A172 (cell line): Measurements from ENCODE around the gene CELF5. TPM values are rescaled to one million over a fixed set of nuclear protein-coding genes. Genes with fewer than 3 reads are reported as not detected.
"Not testable (repeated sequence)": the region's sequence is repeated elsewhere in the genome, so short reads cannot be mapped to it uniquely, and the experiment has no call there.

Source experiments
- DNase-seq: peaks from one replicate; pipeline ENCODE4 v3.0.0-alpha.2; 2015; ENCODE audit warnings: low spot score
- total RNA-seq: library from RNA; depleted of rRNA; stranded (reverse); fragments of >200 nt; shearing (Covaris generic); gene quantifications from 2 replicates; pipeline ENCODE4 v1.2.3, GENCODE V29; 2014

Gene CELF5
- total RNA-seq, 1 experiment from 2014 or later, result not detected

GRCh38 chr19:3292958-3293529, 68.6 kb downstream of the CELF5 start:
- no peak for DNase-seq

GRCh38 chr19:3293560-3293959, 69.1 kb downstream of the CELF5 start:
- DNase-seq, result no peak

DNA sequence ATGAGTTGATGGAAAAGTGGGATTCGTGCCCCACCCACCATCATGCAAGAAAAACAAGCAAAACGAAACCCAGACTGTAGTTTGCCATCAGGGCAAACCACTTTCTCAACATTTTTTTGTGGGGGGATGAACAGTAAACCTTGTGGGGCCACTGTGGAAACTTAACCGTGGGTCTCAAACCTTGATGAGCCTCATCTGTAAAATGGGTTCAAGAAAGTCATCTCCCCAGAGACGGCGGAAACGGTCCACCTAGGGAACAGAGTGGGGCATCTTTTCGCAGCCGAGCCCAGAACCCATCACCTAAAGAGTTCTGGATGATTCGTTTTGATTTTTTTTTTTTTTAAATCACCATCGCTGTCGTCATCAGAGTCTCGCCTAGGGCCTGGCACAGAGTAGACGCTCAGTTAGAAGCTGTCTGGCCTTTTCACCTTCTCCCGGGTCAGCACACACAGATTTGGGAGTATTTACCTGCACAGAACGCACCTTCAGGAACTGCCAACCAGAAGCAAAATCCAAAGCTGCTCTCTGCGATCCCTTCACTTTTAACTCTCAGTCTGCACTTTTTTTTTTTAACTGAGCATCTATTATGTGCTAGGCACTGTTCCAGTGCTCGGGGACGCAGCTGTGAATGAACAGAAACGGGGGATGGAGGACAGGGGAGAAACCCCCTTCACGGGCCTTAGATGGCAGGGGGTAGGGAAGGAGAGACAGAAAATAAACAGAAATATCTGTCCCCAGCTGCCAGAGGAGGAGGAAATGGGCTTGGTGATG, 69.8 kb downstream of the CELF5 start:
- DNase-seq, result no peak

GRCh38 chr19:3295581-3295980, 71.1 kb downstream of the CELF5 start:
- DNase-seq, result no peak

DNA sequence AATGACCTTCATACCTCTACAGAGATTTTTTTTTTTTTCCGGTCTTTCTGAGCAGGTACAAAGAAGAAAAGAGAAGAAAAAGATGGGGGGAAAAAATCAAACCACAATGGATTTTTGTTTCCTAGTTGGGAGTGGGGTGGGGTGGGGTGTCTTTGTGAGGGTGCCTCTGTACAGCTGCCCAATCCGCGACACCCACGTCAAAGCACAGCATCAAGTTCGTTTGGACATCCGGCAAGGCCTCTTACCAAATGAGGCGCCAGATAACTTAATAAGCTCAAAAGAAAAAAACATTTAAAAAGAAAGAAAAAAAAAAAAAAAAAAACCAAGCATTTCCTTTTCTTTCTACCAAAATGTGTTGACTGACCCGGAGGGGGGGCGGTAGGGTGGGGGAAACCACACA, 71.6 kb downstream of the CELF5 start:
- no peak for DNase-seq

GRCh38 chr19:3296446-3296845, 72.0 kb downstream of the CELF5 start:
- no peak for DNase-seq

GRCh38 chr19:3298853-3299449, 74.5 kb downstream of the CELF5 start:
- no peak for DNase-seq

DNA sequence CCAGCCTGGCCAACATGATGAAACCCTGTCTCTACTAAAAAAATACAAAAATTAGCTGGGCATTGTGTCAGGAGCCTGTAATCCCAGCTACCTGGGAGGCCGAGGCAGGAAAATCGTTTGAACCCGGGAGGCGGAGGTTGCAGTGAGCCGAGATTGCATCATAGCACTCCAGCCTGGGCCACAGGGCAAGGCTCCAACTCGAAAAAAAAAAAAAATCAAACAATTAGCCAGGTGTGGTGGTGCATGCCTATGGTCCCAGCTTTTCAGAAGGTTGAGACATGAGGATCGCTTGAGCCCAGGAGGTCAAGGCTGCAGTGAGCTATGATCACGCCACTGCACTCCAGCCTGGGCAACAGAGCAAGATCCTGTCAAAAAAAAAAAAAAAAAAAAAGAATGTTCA, 76.1 kb downstream of the CELF5 start:
- not testable (repeated sequence) for DNase-seq

GRCh38 chr19:3302755-3303154, 78.3 kb downstream of the CELF5 start:
- DNase-seq, result no peak

- DNase-seq, result peak; percentile 59
Observed at GRCh38 chr19:3304871-3305423, 80.5 kb downstream of the CELF5 start.

DNA sequence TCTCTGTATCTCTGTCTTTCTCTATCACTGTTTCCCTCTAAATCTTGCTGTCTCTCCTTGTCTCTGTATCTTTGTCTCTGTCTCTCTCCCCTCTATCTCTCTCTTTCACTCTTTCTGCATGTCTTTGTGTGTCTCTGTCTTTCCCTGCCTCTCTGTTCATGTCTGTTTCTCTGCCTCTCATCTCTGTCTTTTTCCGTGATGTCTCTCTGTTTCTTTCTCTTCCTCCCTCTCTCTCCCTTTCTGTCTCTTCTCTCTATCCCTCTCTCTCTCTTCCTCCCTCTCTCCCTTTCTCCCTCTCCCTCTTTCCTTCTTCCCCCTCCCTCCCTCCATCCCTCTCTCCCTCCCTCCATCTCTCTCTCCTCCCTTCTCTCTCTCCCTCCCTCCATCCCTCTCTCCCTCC, 85.3 kb downstream of the CELF5 start:
- DNase-seq, result no peak

- no peak for DNase-seq
Observed at GRCh38 chr19:3310280-3310679, 85.8 kb downstream of the CELF5 start.

- no peak for DNase-seq
Observed at GRCh38 chr19:3310711-3311110, 86.2 kb downstream of the CELF5 start.

DNA sequence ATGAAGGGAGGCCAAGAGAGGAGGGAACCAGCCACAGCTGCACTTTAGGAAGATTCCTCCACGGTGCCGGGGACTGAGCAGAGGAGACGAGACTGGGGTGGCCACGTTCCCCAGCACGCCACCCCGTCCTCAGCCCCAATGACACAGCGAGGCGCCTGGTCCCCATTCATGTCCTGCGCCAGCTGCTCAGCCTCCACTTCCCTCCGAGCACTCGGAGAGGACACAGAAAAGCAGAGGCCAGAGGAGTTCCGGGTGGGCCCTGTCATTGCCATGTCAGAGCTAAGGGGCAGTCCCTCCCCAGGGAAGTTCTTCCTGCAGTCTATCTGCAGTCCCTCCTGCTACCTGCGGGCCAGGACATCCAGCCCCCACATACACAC, 88.7 kb downstream of the CELF5 start:
- no peak for DNase-seq

DNA sequence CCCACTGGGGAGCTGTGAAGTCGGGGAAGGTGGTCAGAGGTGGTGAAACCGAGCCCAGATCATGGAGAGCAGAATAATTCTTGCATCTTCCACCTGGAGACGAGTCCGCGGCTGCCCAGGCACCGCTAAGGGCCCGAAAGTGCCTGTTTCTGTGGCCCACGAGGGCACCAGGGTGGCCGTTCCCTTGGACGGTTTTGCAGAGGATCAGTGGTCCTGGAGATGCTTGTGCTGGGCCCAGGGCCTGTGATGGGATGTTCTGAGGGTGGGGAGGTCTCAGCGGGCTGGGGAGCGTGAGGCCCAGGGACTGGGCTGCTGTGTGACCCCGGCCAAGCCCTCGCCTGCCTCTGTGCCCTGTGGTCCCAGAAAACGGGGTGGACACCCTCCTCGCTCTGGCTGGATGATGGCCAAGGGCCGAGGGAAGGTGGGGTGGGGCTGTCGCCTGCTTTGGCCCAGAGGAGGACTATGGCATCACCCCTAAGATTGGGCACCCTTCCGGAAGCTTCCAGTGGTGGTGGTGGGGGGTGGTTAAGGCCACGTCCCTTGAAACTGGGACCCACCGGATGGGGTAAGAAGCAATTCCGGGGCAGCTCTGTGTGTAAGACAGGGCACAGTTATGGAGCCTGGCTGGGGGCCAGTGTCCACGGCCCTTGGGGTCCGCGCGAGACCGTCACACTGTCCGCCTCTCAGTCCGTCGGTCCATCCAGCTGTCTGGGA, 90.7 kb downstream of the CELF5 start:
- DNase-seq, result no peak

GRCh38 chr19:3315676-3315973, 91.2 kb downstream of the CELF5 start:
- no peak for DNase-seq

DNA sequence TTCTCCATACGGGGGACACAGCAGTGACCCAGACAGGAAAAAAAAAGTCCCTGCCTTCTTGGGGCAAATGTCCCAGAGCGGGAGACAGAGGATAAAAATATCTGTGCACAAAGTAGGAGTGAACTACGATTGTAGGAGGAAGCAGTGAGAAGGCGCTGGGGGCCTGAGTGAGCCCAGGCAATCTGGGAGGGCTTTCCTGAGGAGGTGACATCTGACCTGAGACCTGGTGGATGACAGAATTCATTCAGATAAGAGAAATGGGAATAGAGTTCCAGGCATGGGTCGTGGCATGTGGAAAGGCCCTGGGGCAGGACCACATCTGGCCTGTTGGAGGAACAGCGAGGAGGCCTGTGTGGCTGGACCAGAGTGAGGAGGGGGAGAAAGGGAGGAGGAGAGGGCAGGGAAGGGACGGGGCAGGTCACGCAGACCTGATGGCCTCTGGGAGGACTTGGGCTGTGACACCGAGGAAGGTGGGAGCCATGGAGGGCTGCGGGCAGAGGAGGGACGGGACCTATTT, 91.7 kb downstream of the CELF5 start:
- DNase-seq, result no peak

GRCh38 chr19:3316659-3317207, 92.3 kb downstream of the CELF5 start:
- DNase-seq, result no peak

- DNase-seq, result peak; percentile 78
Observed at GRCh38 chr19:3319643-3320353, 95.3 kb downstream of the CELF5 start.

- no peak for DNase-seq
Observed at GRCh38 chr19:3320354-3320670, 95.9 kb downstream of the CELF5 start.

GRCh38 chr19:3320853-3321252, 96.4 kb downstream of the CELF5 start:
- no peak for DNase-seq

DNA sequence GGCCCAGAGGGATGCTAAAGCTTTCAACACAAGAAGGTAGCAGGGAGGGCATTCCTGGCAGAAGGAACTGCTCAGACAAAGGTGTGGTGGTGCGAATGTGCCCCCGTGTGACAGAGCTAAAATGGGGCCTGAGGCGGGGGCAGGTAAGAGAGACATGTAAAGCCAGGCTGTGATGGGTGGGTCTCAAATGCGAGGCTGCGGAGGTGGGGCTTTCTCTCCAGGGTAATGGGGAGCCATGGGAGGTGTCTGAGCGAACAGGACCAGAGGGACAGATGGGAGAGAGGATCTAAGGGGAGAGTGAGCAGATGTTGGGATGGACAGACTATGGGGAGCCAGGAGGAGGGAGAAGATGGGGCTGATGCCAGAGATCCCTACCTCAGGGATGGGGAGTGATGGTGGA, 97.2 kb downstream of the CELF5 start:
- DNase-seq, result no peak
